Lung (tissue), 12 donors: ENCODE results near the gene CTTN. TPM values are rescaled to one million over a fixed set of nuclear protein-coding genes. Genes with fewer than 3 reads are reported as not detected.

Source experiments
- ATAC-seq: fragments of 200-7000 bp; cut with Tn5 transposase; one replicate; pipeline ENCODE4 v1.9.1; 2020; ENCODE audit warnings: moderate number of reproducible peaks; ENCODE audit not compliant: insufficient read depth, low FRiP score
- DNase-seq, 3 donors: peaks; one replicate each; pipeline ENCODE4 v3.0.0-alpha.2; 2013 to 2017
- H3K27ac ChIP-seq, 2 donors: one replicate each; pipeline ENCODE4 v1.5.1; 2013; ENCODE audit warnings: mild to moderate bottlenecking in 2 of 2, moderate library complexity in 2 of 2, control low read depth in 1 of 2, inconsistent platforms in 1 of 2, low read depth in 1 of 2, low read length in 1 of 2
- H3K27me3 ChIP-seq, 3 donors: one replicate each; pipeline ENCODE4 v1.5.1; 2013; ENCODE audit warnings: low read length in 2 of 3; ENCODE audit not compliant: control insufficient read depth in 3 of 3, insufficient read depth in 3 of 3
- H3K36me3 ChIP-seq, 4 donors: one replicate each; pipeline ENCODE4 v1.5.1; 2013; ENCODE audit warnings: low read length in 4 of 4, mild to moderate bottlenecking in 1 of 4, moderate library complexity in 1 of 4; ENCODE audit not compliant: control insufficient read depth in 4 of 4, insufficient read depth in 4 of 4
- H3K4me1 ChIP-seq, 5 donors: one replicate each; pipeline ENCODE4 v1.5.1; 2013; ENCODE audit warnings: low read length in 5 of 5, mild to moderate bottlenecking in 2 of 5, moderate library complexity in 1 of 5; ENCODE audit not compliant: control insufficient read depth in 5 of 5, insufficient read depth in 5 of 5
- H3K4me3 ChIP-seq: one replicate; pipeline ENCODE4 v1.5.1; 2013; ENCODE audit warnings: mild to moderate bottlenecking, control low read depth, moderate library complexity
- H3K9ac ChIP-seq, 2 donors: one replicate each; pipeline ENCODE4 v1.5.1; 2013; ENCODE audit warnings: low read length in 2 of 2, control low read depth in 1 of 2; ENCODE audit not compliant: insufficient read depth in 1 of 2
- H3K9me3 ChIP-seq, 4 donors: one replicate each; pipeline ENCODE4 v1.5.1; 2013; ENCODE audit warnings: low read length in 3 of 4, mild to moderate bottlenecking in 1 of 4, moderate library complexity in 1 of 4; ENCODE audit not compliant: control insufficient read depth in 4 of 4, insufficient read depth in 3 of 4
- WGBS, 2 donors: extraction: QIAGEN DNeasy Blood & Tissue Kit; methylation state at CpG; one replicate each; pipeline ENCODE4 v1.1.7; 2013; 5-methylcytosine and 5-hydroxymethylcytosine counted together
- polyA plus RNA-seq, 2 donors: library from polyadenylated mRNA; stranded (reverse); fragments of 200-250 nt; gene quantifications; one replicate each; pipeline ENCODE4 v1.2.1, GENCODE V29; 2013
- total RNA-seq, 2 donors: library from RNA; depleted of rRNA in 1 of 2; stranded (reverse); fragments of >200 nt in 1 of 2; gene quantifications; one replicate each; pipeline ENCODE4 v1.2.1, GENCODE V29; 2014 to 2021
- TF ChIP-seq, protein P1 (sequence below): IDR thresholded peaks from 2 replicates; pipeline ENCODE4 v1.5.1; 2012; ENCODE audit warnings: mild to moderate bottlenecking; ENCODE audit errors: control extremely low read depth, extremely low read depth
- donor health status: control.
- donor health status: control.
- donor health status: Bipolar disorder and iron deficiency.
- donor health status: healthy.
- donor health status: DM: yes; HTN: yes; CAD: no.

The CTTN gene
- total and polyA plus RNA-seq, 4 donors: 89.8 to 235 (median 154) TPM

DNA sequence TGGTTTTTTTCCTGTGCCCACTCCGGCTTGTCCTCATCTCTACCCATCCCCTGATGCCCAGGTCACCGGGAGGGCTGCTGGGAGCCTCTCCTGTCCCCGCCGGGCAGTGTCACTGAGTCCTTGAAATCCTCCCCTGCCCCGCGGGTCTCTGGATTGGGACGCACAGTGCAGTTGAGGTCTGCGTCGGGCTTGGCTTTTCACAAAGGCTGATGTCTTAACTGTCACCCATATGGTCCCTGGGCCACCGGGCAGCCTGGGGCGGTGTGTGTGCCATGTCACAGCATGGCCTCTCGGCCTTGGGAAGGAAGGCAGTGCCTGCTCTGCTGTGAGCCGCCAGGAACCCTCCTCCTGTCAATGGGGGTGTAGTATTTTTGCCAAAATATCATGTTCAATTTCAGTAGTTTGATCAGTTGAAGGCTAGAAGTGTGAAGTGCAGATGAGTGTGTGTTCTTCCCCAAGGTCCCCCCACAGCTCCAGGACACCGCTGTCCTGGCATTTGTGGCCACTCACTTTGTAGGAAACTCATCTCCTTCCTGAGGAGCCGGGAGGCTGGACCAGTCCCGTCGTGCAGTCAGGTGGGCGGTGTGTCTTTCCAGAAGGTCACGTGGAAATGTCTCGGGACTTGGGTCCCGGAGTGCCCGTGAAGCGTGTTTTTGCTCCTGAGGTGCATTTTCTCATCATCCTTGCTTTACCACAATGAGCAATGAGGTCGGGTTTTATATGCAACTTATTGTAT, 37.6 kb downstream of the CTTN start:
- Histone ChIP-seq H3K4me3 (no peak overlapping the region), H3K36me3 (peaks cover 13 to 56% (median 25%) of the 10 kb centered on the region in 4 donors), H3K27me3 (no peaks in the 10 kb centered on the region), H3K9ac (no peak overlapping the region), H3K27ac (no peak overlapping the region), H3K9me3 (no peaks in the 10 kb centered on the region), H3K4me1 (no peaks in the 10 kb centered on the region)
- DNase-seq: no peak
- TF ChIP-seq, protein P1, sequence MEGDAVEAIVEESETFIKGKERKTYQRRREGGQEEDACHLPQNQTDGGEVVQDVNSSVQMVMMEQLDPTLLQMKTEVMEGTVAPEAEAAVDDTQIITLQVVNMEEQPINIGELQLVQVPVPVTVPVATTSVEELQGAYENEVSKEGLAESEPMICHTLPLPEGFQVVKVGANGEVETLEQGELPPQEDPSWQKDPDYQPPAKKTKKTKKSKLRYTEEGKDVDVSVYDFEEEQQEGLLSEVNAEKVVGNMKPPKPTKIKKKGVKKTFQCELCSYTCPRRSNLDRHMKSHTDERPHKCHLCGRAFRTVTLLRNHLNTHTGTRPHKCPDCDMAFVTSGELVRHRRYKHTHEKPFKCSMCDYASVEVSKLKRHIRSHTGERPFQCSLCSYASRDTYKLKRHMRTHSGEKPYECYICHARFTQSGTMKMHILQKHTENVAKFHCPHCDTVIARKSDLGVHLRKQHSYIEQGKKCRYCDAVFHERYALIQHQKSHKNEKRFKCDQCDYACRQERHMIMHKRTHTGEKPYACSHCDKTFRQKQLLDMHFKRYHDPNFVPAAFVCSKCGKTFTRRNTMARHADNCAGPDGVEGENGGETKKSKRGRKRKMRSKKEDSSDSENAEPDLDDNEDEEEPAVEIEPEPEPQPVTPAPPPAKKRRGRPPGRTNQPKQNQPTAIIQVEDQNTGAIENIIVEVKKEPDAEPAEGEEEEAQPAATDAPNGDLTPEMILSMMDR: no peak
- 93 to 94% methylated on average over 24 of the region's 24 CpGs for WGBS, 2 donors
- no peak for ATAC-seq

DNA sequence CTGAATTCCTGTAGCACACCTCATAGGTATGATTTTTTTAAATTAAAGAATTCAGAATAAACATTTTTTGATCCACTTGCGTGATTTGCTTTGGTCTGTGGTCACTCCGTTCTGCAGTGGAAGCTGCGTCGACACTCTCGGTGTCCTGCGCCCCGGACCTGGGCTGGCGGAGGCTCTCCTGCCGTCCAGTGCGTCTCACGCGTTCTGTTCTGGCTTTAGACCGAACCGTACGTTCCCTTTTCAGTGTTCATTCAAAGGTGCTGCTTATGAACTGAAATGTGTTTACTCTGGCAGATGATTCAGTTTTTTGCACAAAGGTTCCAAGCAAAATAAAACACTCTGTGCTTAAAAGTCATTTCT, 38.2 kb downstream of the CTTN start:
- TF ChIP-seq, protein P1: no peak
- no peaks in the 10 kb centered on the region for H3K4me1 ChIP-seq
- H3K27ac ChIP-seq: no peak overlapping the region
- 93 to 97% methylated on average over 15 of the region's 15 CpGs for WGBS, 2 donors
- no peak overlapping the region for H3K9ac ChIP-seq
- H3K4me3 ChIP-seq: no peak overlapping the region
- DNase-seq (no peak), ATAC-seq (no peak)
- peaks cover 10 to 50% (median 21%) of the 10 kb centered on the region in 4 donors for H3K36me3 ChIP-seq
- no peaks in the 10 kb centered on the region for H3K27me3 ChIP-seq
- H3K9me3 ChIP-seq: no peaks in the 10 kb centered on the region

DNA sequence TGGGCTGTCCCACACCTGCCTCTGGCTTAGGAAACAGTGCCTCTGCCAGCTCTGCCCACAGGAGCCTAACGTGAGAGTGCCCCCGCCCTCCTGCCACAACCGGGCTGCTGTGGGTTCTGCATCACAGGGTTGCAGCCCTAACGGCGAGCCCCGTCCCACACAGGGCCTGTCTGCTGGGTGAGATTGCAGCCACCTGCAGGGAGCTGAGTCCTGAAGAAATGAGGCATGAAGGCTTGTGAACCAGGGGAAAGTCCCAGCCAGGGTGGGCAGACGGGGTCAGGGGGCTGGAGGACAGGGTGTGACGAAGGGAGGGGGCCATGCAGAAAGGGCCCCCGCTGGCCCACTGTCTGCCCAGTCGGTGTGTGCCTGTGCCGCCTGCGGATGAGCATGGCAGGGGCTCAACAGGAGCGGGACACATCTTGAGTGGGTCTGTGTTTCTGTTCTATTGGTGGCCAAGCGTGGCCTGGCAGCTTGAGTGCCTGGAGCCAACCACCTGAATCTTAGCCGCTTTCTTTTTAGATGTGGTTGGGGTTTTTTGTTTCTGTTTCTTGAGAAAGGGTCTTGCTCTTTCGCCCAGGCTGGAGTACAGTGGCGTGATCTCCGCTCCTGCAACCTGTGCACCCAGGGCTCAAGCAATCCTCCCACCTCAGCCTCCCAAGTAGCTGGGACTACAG, 38.9 kb downstream of the CTTN start:
- no peaks in the 10 kb centered on the region for H3K9me3 ChIP-seq
- H3K27me3 ChIP-seq: no peaks in the 10 kb centered on the region
- TF ChIP-seq, protein P1: no peak
- 89 to 90% methylated on average over 18 of the region's 18 CpGs for WGBS, 2 donors
- no peak overlapping the region for H3K27ac ChIP-seq
- DNase-seq (no peak), ATAC-seq (no peak)
- H3K4me3 ChIP-seq: no peak overlapping the region
- H3K9ac ChIP-seq: no peak overlapping the region
- no peaks in the 10 kb centered on the region for H3K4me1 ChIP-seq
- peaks cover 8 to 43% (median 16%) of the 10 kb centered on the region in 4 donors for H3K36me3 ChIP-seq
